IMR-90 (cell line): ENCODE results near the gene NCS1. TPM values are rescaled to one million over a fixed set of nuclear protein-coding genes. Genes with fewer than 3 reads are reported as not detected.
A peak's percentile ranks its signal among the peaks of the same experiment; 100 is the strongest.

Experiments
- ATAC-seq: fragments of 200-7000 bp; cut with Tn5 transposase; 2 replicates; pipeline ENCODE4 v1.9.1; 2020; ENCODE audit warnings: low read depth, mild to moderate bottlenecking, moderate library complexity
- BruUV-seq: library from RNA; stranded (reverse); fragments of 400-500 nt; replicated peaks from 2 replicates; lab custom pipeline; 2021; lab: Mats Ljungman, UMichigan
- CTCF ChIA-PET: fragments of 300-600 bp; formaldehyde crosslinking; extraction: SDS; loops from one replicate; lab custom pipeline; 2021; ENCODE audit warnings: antibody characterized with exemption; lab: Yijun Ruan, JAX
- POLR2A ChIA-PET: fragments of 300-600 bp; sonication (Branson Sonifier 250); formaldehyde crosslinking; loops from one replicate; lab custom pipeline; 2022; ENCODE audit warnings: antibody characterized with exemption; ENCODE audit not compliant: unreplicated experiment; lab: Charles Lee
- DNase-seq: peaks from one replicate; pipeline ENCODE4 v3.0.0; 2013
- H2AFZ ChIP-seq: replicated peaks from 2 replicates; pipeline ENCODE3; 2013; ENCODE audit warnings: low read length, mild to moderate bottlenecking; ENCODE audit not compliant: poor library complexity
- H2AK5ac ChIP-seq: 2 replicates; pipeline ENCODE4 v1.6.1; 2013; ENCODE audit warnings: low read depth, low read length, inconsistent platforms
- H2AK9ac ChIP-seq: replicated peaks from 2 replicates; pipeline ENCODE3; 2013; ENCODE audit warnings: mild to moderate bottlenecking, low read depth, low read length, moderate library complexity; ENCODE audit not compliant: poor library complexity
- H2BK120ac ChIP-seq: 2 replicates; pipeline ENCODE4 v1.6.1; 2013; ENCODE audit warnings: low read depth, low read length, inconsistent platforms
- H2BK15ac ChIP-seq: 3 replicates; pipeline ENCODE4 v1.6.1; 2013; ENCODE audit warnings: low read depth, low read length, inconsistent platforms
- H2BK20ac ChIP-seq: 2 replicates; pipeline ENCODE4 v1.6.1; 2013; ENCODE audit warnings: low read depth, mild to moderate bottlenecking, inconsistent platforms, low read length, moderate library complexity
- H2BK5ac ChIP-seq: 2 replicates; pipeline ENCODE4 v1.6.1; 2013; ENCODE audit warnings: mild to moderate bottlenecking, low read depth, low read length, inconsistent platforms; ENCODE audit not compliant: poor library complexity, severe bottlenecking
- H3K14ac ChIP-seq: replicated peaks from 2 replicates; pipeline ENCODE4 v1.6.1; 2013; ENCODE audit warnings: low read depth, low read length, inconsistent platforms
- H3K18ac ChIP-seq: 2 replicates; pipeline ENCODE4 v1.6.1; 2013; ENCODE audit warnings: low read depth, low read length, control low read depth
- H3K23ac ChIP-seq: 2 replicates; pipeline ENCODE4 v1.6.1; 2013; ENCODE audit warnings: low read depth, low read length, inconsistent platforms
- H3K27ac ChIP-seq: 2 replicates; pipeline ENCODE4 v1.5.1; 2013; ENCODE audit warnings: mild to moderate bottlenecking, control low read depth, low read length; ENCODE audit not compliant: insufficient read depth
- H3K27me3 ChIP-seq: 2 replicates; pipeline ENCODE4 v1.6.1; 2013; ENCODE audit warnings: low read length; ENCODE audit not compliant: control insufficient read depth, insufficient read depth
- H3K36me3 ChIP-seq: 2 replicates; pipeline ENCODE4 v1.6.1; 2013; ENCODE audit warnings: low read length, mixed read lengths; ENCODE audit not compliant: control insufficient read depth, insufficient read depth
- H3K4ac ChIP-seq: 2 replicates; pipeline ENCODE4 v1.6.1; 2013; ENCODE audit warnings: low read depth, low read length, inconsistent platforms
- H3K4me1 ChIP-seq: 2 replicates; pipeline ENCODE4 v1.6.1; 2013; ENCODE audit warnings: low read length, mixed read lengths; ENCODE audit not compliant: control insufficient read depth, insufficient read depth
- H3K4me2 ChIP-seq: 2 replicates; pipeline ENCODE4 v1.6.1; 2013; ENCODE audit warnings: low read depth, mild to moderate bottlenecking, control low read depth, low read length, moderate library complexity
- H3K4me3 ChIP-seq: 2 replicates; pipeline ENCODE4 v1.5.1; 2013; ENCODE audit warnings: low read depth, mild to moderate bottlenecking, control low read depth, low read length, moderate library complexity; ENCODE audit not compliant: insufficient read depth
- H3K56ac ChIP-seq: 2 replicates; pipeline ENCODE4 v1.6.1; 2013; ENCODE audit warnings: low read length, inconsistent platforms; ENCODE audit not compliant: insufficient read depth; ENCODE audit errors: extremely low read depth
- H3K79me1 ChIP-seq, 2 experiments: 2 replicates each; pipeline ENCODE4 v1.6.1; 2013; ENCODE audit warnings: low read length in 2 of 2, inconsistent platforms in 1 of 2, low read depth in 1 of 2
- H3K9ac ChIP-seq: 2 replicates; pipeline ENCODE4 v1.6.1; 2013; ENCODE audit warnings: low read depth, low read length, control low read depth
- H3K9me1 ChIP-seq: 2 replicates; pipeline ENCODE4 v1.6.1; 2013; ENCODE audit warnings: low read length, inconsistent platforms; ENCODE audit not compliant: insufficient read depth
- H3K9me3 ChIP-seq: 2 replicates; pipeline ENCODE4 v1.6.1; 2013; ENCODE audit warnings: low read length; ENCODE audit not compliant: control insufficient read depth, insufficient read depth
- H4K20me1 ChIP-seq: 2 replicates; pipeline ENCODE4 v1.6.1; 2013; ENCODE audit warnings: low read length, inconsistent platforms; ENCODE audit not compliant: insufficient read depth
- H4K5ac ChIP-seq: 2 replicates; pipeline ENCODE4 v1.6.1; 2013; ENCODE audit warnings: mild to moderate bottlenecking, low read depth, low read length, control low read depth
- H4K8ac ChIP-seq, 2 experiments: 2 replicates each; pipeline ENCODE4 v1.6.1; 2013; ENCODE audit warnings: low read depth in 2 of 2, low read length in 2 of 2, control low read depth in 1 of 2, inconsistent platforms in 1 of 2
- H4K91ac ChIP-seq: 2 replicates; pipeline ENCODE4 v1.6.1; 2013; ENCODE audit warnings: low read depth, low read length, inconsistent platforms; ENCODE audit not compliant: insufficient read depth
- BHLHE40 ChIP-seq: fragments of 150-350 bp; IDR thresholded peaks from 2 replicates; pipeline ENCODE4 v1.6.1; 2016; ENCODE audit warnings: mild to moderate bottlenecking, low read depth, low read length
- WGBS, 2 experiments: methylation state at CpG; one replicate each; pipeline versions ENCODE4 v1.1.5 to v1.1.7; 2013; ENCODE audit warnings: missing lambda C conversion rate in 2 of 2; ENCODE audit not compliant: insufficient read length in 1 of 2; ENCODE audit errors: extremely low coverage in 2 of 2; 5-methylcytosine and 5-hydroxymethylcytosine counted together
- dilution Hi-C: fragments of 300-500 bp; cut with HindIII; formaldehyde crosslinking; loops from one replicate; pipeline ENCODE4 v1.14.3; 2018; ENCODE audit warnings: low sequenced_read_pairs; ENCODE audit not compliant: unreplicated experiment
- in situ Hi-C: fragments of 300-500 bp; cut with MboI; formaldehyde crosslinking; loops from 3 replicates; pipeline ENCODE4 v1.14.3; 2019; ENCODE audit warnings: low sequenced_read_pairs, inconsistent platforms, mixed read lengths
- intact Hi-C: fragments of 100-400 bp; cut with micrococcal nuclease; formaldehyde crosslinking; loops from 2 replicates; pipeline ENCODE4 v1.10.0; 2022
- polyA plus RNA-seq, 3 experiments: library from polyadenylated mRNA; depleted of rRNA; stranded (reverse); fragments of >200 nt; gene quantifications; 2 replicates each; pipeline ENCODE4 v1.2.3, GENCODE V29; 2012; ENCODE audit warnings: low replicate concordance in 1 of 3
- total RNA-seq: library from RNA; depleted of rRNA; stranded (reverse); fragments of >200 nt; gene quantifications from 2 replicates; pipeline ENCODE4 v1.2.3, GENCODE V29; 2012

NCS1 gene
- total and polyA plus RNA-seq, 2 of the 4 experiments (the other 2 are of a cell fraction): 41.0 to 60.5 TPM

DNA sequence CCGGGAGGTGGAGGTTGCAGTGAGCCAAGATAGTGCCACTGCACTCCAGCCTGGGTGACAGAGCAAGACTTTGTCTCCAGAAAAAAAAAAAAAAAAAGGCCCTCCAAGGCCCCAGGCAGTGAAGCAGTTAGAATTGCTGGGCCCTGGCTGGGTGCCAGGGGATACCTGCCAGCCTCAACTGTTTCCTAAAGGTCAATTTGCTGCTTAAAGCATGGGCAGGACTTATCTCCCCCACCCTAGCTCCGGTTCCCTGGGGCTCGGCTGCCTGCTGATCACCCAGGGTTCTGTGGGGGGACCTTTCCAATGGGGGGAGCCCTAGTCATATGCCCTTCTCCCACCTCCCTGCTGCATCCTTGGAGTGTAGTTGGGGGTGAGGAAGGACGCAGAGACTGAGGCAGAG is 25.7 kb downstream of the NCS1 start:
- H4K20me1 ChIP-seq: peaks cover 89% of the 10 kb centered on the region
- dilution Hi-C loops: no loop called here

More for the DNA sequence above, 25.7 kb downstream of the NCS1 start:
- no peak overlapping the region for H4K5ac ChIP-seq
- peak overlapping the region; percentile 74; the same call in 1 of the 2 replicates for H2AK5ac ChIP-seq
- POLR2A ChIA-PET: no interaction called here
- H3K4ac ChIP-seq: no peak overlapping the region
- peaks cover 38% of the 10 kb centered on the region for H3K4me1 ChIP-seq
- WGBS, 2 experiments: no CpG with 5 or more reads among the region's 4 CpGs
- H2BK120ac ChIP-seq: no peak overlapping the region
- TF ChIP-seq BHLHE40: no peak
- H3K79me1 ChIP-seq: peaks cover 30 to 92% of the 10 kb centered on the region in 2 experiments; a peak in 3 of 4 replicates
- CTCF ChIA-PET: interaction anchor here (0.7 kb wide), 1 partner anchor 91 kb away, joined by 3 read pairs; no protein-coding TSS in a partner anchor
- H2AK9ac ChIP-seq: no peak overlapping the region
- H4K8ac ChIP-seq: no peak overlapping the region
- no peak overlapping the region for H2BK5ac ChIP-seq
- H3K9me1 ChIP-seq: peaks cover 31% of the 10 kb centered on the region
- H4K91ac ChIP-seq: no peak overlapping the region
- H3K9me3 ChIP-seq: no peaks in the 10 kb centered on the region
- H2BK15ac ChIP-seq: no peak overlapping the region
- H2AFZ ChIP-seq: no peak overlapping the region
- H3K23ac ChIP-seq: no peak overlapping the region
- no peak overlapping the region for H2BK20ac ChIP-seq
- BruUV-seq: no TSS peak
- no peak overlapping the region for H3K14ac ChIP-seq
- no peak overlapping the region for H3K56ac ChIP-seq
- intact Hi-C loops: no loop called here
- H3K27ac ChIP-seq: no peak overlapping the region
- no peak for DNase-seq
- no peaks in the 10 kb centered on the region for H3K27me3 ChIP-seq
- ATAC-seq: no peak
- no peak overlapping the region for H3K9ac ChIP-seq
- in situ Hi-C loops: no loop called here
- H3K4me3 ChIP-seq: no peak overlapping the region
- H3K4me2 ChIP-seq: no peak overlapping the region
- no peak overlapping the region for H3K18ac ChIP-seq
- peaks cover 4% of the 10 kb centered on the region for H3K36me3 ChIP-seq
